DND-41 (cell line): ENCODE results near the gene TMEM127.

Experiments
- CTCF ChIP-seq: IDR thresholded peaks from 2 replicates; pipeline ENCODE4 v1.5.1; 2012; ENCODE audit warnings: borderline replicate concordance, low read length, moderate library complexity, mild to moderate bottlenecking; ENCODE audit not compliant: poor library complexity, severe bottlenecking; ENCODE audit errors: extremely low read depth
- EZH2 ChIP-seq: IDR thresholded peaks from 3 replicates; pipeline ENCODE4 v1.6.1; 2012; ENCODE audit warnings: borderline replicate concordance, low read depth, mild to moderate bottlenecking, moderate library complexity, low read length, inconsistent platforms; ENCODE audit not compliant: severe bottlenecking

- TF ChIP-seq CTCF = no peak
- TF ChIP-seq EZH2 = no peak
Measured at GRCh38 chr2:96247009-96247408, 18.8 kb downstream of the TMEM127 start.
